HG03175 (cell line): ENCODE data around the gene BFSP2.

Experiments used
- ATAC-seq: cut with Tn5 transposase; IDR thresholded peaks from one replicate; pipeline ENCODE4 v1.9.1; 2021; ENCODE audit warnings: mild to moderate bottlenecking, moderate library complexity; ENCODE audit not compliant: unreplicated experiment

BFSP2 gene

GRCh38 chr3:133400006-133400515 lies at the start of gene BFSP2:
TSS of gene BFSP2 (plus strand) at chr3:133400056. CDS start at chr3:133400084, 28 bp downstream.
- no peak for ATAC-seq

GRCh38 chr3:133354721-133355120 lies 45.1 kb upstream of the BFSP2 start:
- ATAC-seq: no peak

GRCh38 chr3:133360476-133360875 lies 39.4 kb upstream of the BFSP2 start:
- no peak for ATAC-seq

- no peak for ATAC-seq
Observed at GRCh38 chr3:133361011-133361410, 38.8 kb upstream of the BFSP2 start.

- ATAC-seq: no peak
Observed at GRCh38 chr3:133361435-133361834, 38.4 kb upstream of the BFSP2 start.

- no peak for ATAC-seq
Observed at GRCh38 chr3:133362539-133362938, 37.3 kb upstream of the BFSP2 start.

GRCh38 chr3:133364704-133365103 lies 35.2 kb upstream of the BFSP2 start:
- ATAC-seq: no peak

GRCh38 chr3:133366921-133367320 lies 32.9 kb upstream of the BFSP2 start:
- ATAC-seq: no peak

GRCh38 chr3:133367403-133367802 lies 32.5 kb upstream of the BFSP2 start:
- ATAC-seq: no peak

GRCh38 chr3:133367956-133368355 lies 31.9 kb upstream of the BFSP2 start:
- ATAC-seq: no peak

- ATAC-seq: no peak
Observed at GRCh38 chr3:133368371-133369067, 31.3 kb upstream of the BFSP2 start.

GRCh38 chr3:133369068-133369440 lies 30.8 kb upstream of the BFSP2 start:
- no peak for ATAC-seq

- no peak for ATAC-seq
Observed at GRCh38 chr3:133371181-133371580, 28.7 kb upstream of the BFSP2 start.

GRCh38 chr3:133371676-133372075 lies 28.2 kb upstream of the BFSP2 start:
- ATAC-seq: no peak

GRCh38 chr3:133374708-133375402 lies 25.0 kb upstream of the BFSP2 start:
- ATAC-seq: no peak

GRCh38 chr3:133375403-133375745 lies 24.5 kb upstream of the BFSP2 start:
- ATAC-seq: no peak

GRCh38 chr3:133376810-133377209 lies 23.0 kb upstream of the BFSP2 start:
- ATAC-seq: no peak

GRCh38 chr3:133377396-133377795 lies 22.5 kb upstream of the BFSP2 start:
- ATAC-seq: no peak

- no peak for ATAC-seq
Observed at GRCh38 chr3:133379926-133380325, 19.9 kb upstream of the BFSP2 start.

GRCh38 chr3:133380481-133381225 lies 19.2 kb upstream of the BFSP2 start:
- no peak for ATAC-seq

GRCh38 chr3:133381346-133382109 lies 18.3 kb upstream of the BFSP2 start:
- ATAC-seq: no peak
